Right lobe of liver (tissue), 4 donors: ENCODE measurements around the gene RAB12.

Source experiments
- POLR2A ChIP-seq: fragments of 450-650 bp; IDR thresholded peaks from one replicate; pipeline ENCODE4 v1.6.1; 2017; ENCODE audit warnings: antibody characterized with exemption, mild to moderate bottlenecking
- TF ChIP-seq, protein P1 (sequence below), 4 donors: fragments of 200-600 bp in 3 of 4; fragments of 450-650 bp in 1 of 4; IDR thresholded peaks; one replicate each; pipeline versions ENCODE4 v1.5.1 to v1.8.0; 2016 to 2022; ENCODE audit warnings: antibody characterized with exemption in 4 of 4, mild to moderate bottlenecking in 2 of 4
- donor health status: DM: no; HTN: no; CAD: no.
- donor health status: DM: no; HTN: no; CAD: no.
- donor health status: DM: no; HTN: yes; CAD: no.

DNA sequence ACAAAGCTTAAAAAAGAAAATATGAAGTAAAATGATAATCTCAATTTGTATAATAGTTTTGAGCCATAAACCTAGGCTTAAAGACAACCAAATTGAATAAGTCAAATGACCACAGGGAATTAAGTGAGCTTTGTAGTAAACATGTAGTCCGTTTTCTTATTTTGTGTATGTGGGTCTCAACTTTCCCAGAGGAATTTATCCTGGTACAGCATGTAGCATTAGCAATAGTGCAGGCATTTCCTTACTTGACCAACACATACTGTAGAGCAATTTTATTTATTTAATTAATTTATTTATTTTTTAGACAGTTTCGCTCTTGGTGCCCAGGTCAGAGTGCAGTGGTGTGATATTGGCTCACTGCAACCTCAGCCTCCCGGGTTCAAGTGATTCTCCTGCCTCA is 58.6 kb downstream of the RAB12 start:
- no peak for TF ChIP-seq POLR2A
- TF ChIP-seq, protein P1, sequence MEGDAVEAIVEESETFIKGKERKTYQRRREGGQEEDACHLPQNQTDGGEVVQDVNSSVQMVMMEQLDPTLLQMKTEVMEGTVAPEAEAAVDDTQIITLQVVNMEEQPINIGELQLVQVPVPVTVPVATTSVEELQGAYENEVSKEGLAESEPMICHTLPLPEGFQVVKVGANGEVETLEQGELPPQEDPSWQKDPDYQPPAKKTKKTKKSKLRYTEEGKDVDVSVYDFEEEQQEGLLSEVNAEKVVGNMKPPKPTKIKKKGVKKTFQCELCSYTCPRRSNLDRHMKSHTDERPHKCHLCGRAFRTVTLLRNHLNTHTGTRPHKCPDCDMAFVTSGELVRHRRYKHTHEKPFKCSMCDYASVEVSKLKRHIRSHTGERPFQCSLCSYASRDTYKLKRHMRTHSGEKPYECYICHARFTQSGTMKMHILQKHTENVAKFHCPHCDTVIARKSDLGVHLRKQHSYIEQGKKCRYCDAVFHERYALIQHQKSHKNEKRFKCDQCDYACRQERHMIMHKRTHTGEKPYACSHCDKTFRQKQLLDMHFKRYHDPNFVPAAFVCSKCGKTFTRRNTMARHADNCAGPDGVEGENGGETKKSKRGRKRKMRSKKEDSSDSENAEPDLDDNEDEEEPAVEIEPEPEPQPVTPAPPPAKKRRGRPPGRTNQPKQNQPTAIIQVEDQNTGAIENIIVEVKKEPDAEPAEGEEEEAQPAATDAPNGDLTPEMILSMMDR (IDR thresholded peaks at IDR 0.05), result no peak
